Measurements from ENCODE around the gene SLC17A7. TPM values are rescaled to one million over a fixed set of nuclear protein-coding genes. Genes with fewer than 3 reads are reported as not detected.
"Not testable (repeated sequence)": the region's sequence is repeated elsewhere in the genome, so short reads cannot be mapped to it uniquely, and the experiment has no call there.

The SLC17A7 gene
- total RNA-seq, 1 experiment from 2014 or later = 1.6 TPM

DNA sequence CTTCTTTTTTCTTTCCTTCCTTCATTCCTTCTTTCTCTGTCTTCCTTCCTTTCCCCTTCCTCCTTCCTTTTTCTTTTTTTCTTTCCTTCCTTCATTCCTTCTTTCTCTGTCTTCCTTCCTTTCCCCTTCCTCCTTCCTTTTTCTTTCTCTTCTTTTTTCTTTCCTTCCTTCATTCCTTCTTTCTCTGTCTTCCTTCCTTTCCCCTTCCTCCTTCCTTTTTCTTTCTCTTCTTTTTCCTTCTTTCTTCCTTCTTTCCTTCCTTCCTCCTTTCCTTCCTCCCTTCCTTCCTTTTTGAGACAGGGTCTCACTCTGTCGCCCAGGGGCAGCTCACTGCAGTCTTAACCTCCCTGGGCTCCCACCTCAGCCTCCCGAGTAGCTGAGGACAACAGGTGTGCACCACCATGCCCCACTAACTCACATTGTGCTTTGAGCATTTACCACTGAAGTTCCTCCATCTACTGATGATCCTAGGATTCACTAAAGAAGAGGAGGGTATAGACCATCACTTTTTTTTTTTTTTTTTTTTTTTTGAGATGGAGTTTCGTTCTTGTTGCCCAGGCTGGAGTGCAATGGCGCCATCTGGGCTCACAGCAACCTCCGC, 2.9 kb upstream of the SLC17A7 start:
- ChIA-PET CTCF (interaction anchor here (0.6 to 2.7 kb wide), 12 partner anchors 9 to 1921 kb away, joined by 3 to 20 read pairs (median 5); partner anchors contain the start of genes ALDH16A1 and DKKL1), POLR2A (interaction anchor here (0.7 kb wide), 1 partner anchor 53 kb away, joined by 5 read pairs; no protein-coding TSS in a partner anchor)
- Mint-ChIP-seq H3K27ac (peak overlapping the region; percentile 87), H3K4me3 (peak overlapping the region; percentile 63), H3K36me3 (peaks cover 15% of the 10 kb centered on the region), H3K4me1 (peaks cover 37% of the 10 kb centered on the region), H3K27me3 (ENCODE audit: low read depth) (peaks cover 32% of the 10 kb centered on the region)
- not testable (repeated sequence) for ATAC-seq; DNase-seq (ENCODE audit: low spot score); H3K9me3 Mint-ChIP-seq
- TF ChIP-seq, protein P1, sequence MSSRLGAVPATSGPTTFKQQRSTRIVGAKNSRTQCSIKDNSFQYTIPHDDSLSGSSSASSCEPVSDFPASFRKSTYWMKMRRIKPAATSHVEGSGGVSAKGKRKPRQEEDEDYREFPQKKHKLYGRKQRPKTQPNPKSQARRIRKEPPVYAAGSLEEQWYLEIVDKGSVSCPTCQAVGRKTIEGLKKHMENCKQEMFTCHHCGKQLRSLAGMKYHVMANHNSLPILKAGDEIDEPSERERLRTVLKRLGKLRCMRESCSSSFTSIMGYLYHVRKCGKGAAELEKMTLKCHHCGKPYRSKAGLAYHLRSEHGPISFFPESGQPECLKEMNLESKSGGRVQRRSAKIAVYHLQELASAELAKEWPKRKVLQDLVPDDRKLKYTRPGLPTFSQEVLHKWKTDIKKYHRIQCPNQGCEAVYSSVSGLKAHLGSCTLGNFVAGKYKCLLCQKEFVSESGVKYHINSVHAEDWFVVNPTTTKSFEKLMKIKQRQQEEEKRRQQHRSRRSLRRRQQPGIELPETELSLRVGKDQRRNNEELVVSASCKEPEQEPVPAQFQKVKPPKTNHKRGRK (CRISPR knock-in tag; IDR thresholded peaks at IDR 0.05; ENCODE audit: borderline replicate concordance) = 0 out of 2 replicates have a peak, but pooled peaks have one; percentile 23

DNA sequence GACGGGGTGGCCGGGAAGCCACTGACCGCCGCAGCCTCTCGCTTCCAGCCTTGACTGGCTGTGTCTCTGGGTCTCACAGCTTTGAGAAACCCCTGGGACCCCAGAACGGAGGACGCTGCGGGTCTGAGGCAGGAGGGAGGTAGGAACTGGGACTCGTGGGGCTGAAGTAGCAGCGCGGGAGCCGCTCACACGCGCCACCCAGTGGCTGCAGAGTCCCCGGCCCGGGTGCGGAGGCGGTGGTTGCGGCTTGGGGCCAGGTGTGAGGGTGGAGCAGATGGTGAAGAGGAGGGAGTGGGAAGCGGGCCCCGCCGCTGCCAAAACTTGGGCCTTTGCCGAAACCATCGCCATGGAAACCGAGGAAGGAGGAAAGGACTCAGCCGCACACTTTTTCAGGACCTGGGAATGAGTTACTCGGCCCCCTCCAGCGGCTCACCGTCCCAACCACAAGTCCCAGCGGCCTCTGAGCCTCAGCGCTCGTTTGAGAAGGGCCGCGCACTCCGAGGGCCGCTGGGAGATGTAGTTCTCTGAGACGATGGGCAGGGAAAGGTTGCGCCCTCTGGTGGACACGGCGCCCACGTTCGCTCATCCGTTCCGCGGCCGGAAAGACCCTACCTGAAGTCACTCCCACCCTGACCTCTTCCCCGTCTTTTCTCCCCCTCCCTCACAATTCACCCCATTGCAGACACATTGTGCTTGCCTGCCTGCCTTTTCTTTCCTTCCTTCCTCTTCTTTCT, 2.2 kb upstream of the SLC17A7 start:
- H3K9me3 Mint-ChIP-seq = no peaks in the 10 kb centered on the region
- TF ChIP-seq NFATC4 (CRISPR knock-in tag; IDR thresholded peaks at IDR 0.05) (0 out of 2 replicates have a peak, but pooled peaks have one; percentile 23), NFE2L1 (CRISPR knock-in tag; IDR thresholded peaks at IDR 0.05) (no peak), CREM (CRISPR knock-in tag; IDR thresholded peaks at IDR 0.05) (peak; percentile 12; the same call in 1 of the 2 replicates), TEAD1 (CRISPR knock-in tag; IDR thresholded peaks at IDR 0.05) (peak; percentile 3), MYBL2 (CRISPR knock-in tag; IDR thresholded peaks at IDR 0.05) (peak; percentile 43; the same call in 1 of the 2 replicates), NR2C2 (CRISPR knock-in tag; IDR thresholded peaks at IDR 0.05) (no peak), ZNF423 (CRISPR knock-in tag; IDR thresholded peaks at IDR 0.05) (no peak), FOXK1 (CRISPR knock-in tag; IDR thresholded peaks at IDR 0.05) (0 out of 2 replicates have a peak, but pooled peaks have one; percentile 45), ETV6 (CRISPR knock-in tag; IDR thresholded peaks at IDR 0.05) (peak; percentile 44; the same call in 1 of the 2 replicates), SP1 (CRISPR knock-in tag; conservative IDR thresholded peaks at IDR 0.05) (peak; percentile 74), ZNF671 (CRISPR knock-in tag; IDR thresholded peaks at IDR 0.05) (0 out of 2 replicates have a peak, but pooled peaks have one; percentile 53)
- TF ChIP-seq, protein P2, sequence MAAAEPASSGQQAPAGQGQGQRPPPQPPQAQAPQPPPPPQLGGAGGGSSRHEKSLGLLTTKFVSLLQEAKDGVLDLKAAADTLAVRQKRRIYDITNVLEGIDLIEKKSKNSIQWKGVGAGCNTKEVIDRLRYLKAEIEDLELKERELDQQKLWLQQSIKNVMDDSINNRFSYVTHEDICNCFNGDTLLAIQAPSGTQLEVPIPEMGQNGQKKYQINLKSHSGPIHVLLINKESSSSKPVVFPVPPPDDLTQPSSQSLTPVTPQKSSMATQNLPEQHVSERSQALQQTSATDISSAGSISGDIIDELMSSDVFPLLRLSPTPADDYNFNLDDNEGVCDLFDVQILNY (CRISPR knock-in tag; IDR thresholded peaks at IDR 0.05) = 0 out of 2 replicates have a peak, but pooled peaks have one; percentile 49
- TF ChIP-seq, protein P3, sequence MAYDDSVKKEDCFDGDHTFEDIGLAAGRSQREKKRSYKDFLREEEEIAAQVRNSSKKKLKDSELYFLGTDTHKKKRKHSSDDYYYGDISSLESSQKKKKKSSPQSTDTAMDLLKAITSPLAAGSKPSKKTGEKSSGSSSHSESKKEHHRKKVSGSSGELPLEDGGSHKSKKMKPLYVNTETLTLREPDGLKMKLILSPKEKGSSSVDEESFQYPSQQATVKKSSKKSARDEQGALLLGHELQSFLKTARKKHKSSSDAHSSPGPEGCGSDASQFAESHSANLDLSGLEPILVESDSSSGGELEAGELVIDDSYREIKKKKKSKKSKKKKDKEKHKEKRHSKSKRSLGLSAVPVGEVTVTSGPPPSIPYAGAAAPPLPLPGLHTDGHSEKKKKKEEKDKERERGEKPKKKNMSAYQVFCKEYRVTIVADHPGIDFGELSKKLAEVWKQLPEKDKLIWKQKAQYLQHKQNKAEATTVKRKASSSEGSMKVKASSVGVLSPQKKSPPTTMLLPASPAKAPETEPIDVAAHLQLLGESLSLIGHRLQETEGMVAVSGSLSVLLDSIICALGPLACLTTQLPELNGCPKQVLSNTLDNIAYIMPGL (CRISPR knock-in tag; IDR thresholded peaks at IDR 0.05) = peak; percentile 73; the same call in 1 of the 2 replicates
- TF ChIP-seq, protein P4, sequence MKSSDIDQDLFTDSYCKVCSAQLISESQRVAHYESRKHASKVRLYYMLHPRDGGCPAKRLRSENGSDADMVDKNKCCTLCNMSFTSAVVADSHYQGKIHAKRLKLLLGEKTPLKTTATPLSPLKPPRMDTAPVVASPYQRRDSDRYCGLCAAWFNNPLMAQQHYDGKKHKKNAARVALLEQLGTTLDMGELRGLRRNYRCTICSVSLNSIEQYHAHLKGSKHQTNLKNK (CRISPR knock-in tag; IDR thresholded peaks at IDR 0.05) = no peak
- TF ChIP-seq, protein P5, sequence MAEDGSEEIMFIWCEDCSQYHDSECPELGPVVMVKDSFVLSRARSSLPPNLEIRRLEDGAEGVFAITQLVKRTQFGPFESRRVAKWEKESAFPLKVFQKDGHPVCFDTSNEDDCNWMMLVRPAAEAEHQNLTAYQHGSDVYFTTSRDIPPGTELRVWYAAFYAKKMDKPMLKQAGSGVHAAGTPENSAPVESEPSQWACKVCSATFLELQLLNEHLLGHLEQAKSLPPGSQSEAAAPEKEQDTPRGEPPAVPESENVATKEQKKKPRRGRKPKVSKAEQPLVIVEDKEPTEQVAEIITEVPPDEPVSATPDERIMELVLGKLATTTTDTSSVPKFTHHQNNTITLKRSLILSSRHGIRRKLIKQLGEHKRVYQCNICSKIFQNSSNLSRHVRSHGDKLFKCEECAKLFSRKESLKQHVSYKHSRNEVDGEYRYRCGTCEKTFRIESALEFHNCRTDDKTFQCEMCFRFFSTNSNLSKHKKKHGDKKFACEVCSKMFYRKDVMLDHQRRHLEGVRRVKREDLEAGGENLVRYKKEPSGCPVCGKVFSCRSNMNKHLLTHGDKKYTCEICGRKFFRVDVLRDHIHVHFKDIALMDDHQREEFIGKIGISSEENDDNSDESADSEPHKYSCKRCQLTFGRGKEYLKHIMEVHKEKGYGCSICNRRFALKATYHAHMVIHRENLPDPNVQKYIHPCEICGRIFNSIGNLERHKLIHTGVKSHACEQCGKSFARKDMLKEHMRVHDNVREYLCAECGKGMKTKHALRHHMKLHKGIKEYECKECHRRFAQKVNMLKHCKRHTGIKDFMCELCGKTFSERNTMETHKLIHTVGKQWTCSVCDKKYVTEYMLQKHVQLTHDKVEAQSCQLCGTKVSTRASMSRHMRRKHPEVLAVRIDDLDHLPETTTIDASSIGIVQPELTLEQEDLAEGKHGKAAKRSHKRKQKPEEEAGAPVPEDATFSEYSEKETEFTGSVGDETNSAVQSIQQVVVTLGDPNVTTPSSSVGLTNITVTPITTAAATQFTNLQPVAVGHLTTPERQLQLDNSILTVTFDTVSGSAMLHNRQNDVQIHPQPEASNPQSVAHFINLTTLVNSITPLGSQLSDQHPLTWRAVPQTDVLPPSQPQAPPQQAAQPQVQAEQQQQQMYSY (CRISPR knock-in tag; IDR thresholded peaks at IDR 0.05) = peak; percentile 49; the same call in 1 of the 2 replicates
- TF ChIP-seq, protein P1 (CRISPR knock-in tag; IDR thresholded peaks at IDR 0.05; ENCODE audit: borderline replicate concordance) = 0 out of 2 replicates have a peak, but pooled peaks have one; percentile 86
- TF ChIP-seq, protein P6, sequence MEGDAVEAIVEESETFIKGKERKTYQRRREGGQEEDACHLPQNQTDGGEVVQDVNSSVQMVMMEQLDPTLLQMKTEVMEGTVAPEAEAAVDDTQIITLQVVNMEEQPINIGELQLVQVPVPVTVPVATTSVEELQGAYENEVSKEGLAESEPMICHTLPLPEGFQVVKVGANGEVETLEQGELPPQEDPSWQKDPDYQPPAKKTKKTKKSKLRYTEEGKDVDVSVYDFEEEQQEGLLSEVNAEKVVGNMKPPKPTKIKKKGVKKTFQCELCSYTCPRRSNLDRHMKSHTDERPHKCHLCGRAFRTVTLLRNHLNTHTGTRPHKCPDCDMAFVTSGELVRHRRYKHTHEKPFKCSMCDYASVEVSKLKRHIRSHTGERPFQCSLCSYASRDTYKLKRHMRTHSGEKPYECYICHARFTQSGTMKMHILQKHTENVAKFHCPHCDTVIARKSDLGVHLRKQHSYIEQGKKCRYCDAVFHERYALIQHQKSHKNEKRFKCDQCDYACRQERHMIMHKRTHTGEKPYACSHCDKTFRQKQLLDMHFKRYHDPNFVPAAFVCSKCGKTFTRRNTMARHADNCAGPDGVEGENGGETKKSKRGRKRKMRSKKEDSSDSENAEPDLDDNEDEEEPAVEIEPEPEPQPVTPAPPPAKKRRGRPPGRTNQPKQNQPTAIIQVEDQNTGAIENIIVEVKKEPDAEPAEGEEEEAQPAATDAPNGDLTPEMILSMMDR (IDR thresholded peaks at IDR 0.05) = peak; percentile 79
- CTCF ChIA-PET = interaction anchor here (0.6 to 2.8 kb wide), 28 partner anchors 9 to 143 kb away, joined by 3 to 34 read pairs (median 8); partner anchors contain the start of genes ALDH16A1, DKKL1, GFY and PIH1D1
- peaks cover 9% of the 10 kb centered on the region for H3K36me3 Mint-ChIP-seq
- no peak overlapping the region for H3K27ac Mint-ChIP-seq
- H3K4me3 Mint-ChIP-seq = peak overlapping the region; percentile 63
- DNase-seq (ENCODE audit: low spot score) (peak; percentile 97), ATAC-seq (peak; percentile 43)
- H3K27me3 Mint-ChIP-seq (ENCODE audit: low read depth) = peaks cover 39% of the 10 kb centered on the region
- peaks cover 35% of the 10 kb centered on the region for H3K4me1 Mint-ChIP-seq
- POLR2A ChIA-PET = interaction anchor here (1.1 to 1.5 kb wide), 3 partner anchors 8 to 17 kb away, joined by 3 read pairs; partner anchors contain the start of gene PIH1D1

All from WTC11 (cell line).